ENCODE measurements around the gene LCT.
A peak's percentile ranks its signal among the peaks of the same experiment; 100 is the strongest.

Gene LCT

DNA sequence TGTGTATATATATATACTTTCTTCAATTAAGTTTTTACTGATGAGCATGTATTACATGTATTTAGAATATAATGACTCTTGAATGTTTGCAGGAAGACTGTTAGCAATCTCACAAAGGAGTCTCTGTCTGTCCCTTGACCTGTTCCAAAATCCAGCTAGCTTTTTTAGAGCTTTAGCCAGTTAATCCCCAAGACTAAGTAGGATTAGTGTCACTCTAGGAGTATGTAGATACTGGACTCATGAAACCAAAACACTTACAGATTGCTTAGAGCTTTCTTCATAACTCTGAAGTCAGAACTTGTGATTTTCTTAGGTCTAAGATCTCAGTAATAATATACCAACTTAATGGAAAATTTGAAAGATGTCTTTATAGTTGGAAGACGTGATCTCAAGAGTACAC lies 93.1 kb downstream of the LCT start:
- FAIRE-seq, result no peak

DNA sequence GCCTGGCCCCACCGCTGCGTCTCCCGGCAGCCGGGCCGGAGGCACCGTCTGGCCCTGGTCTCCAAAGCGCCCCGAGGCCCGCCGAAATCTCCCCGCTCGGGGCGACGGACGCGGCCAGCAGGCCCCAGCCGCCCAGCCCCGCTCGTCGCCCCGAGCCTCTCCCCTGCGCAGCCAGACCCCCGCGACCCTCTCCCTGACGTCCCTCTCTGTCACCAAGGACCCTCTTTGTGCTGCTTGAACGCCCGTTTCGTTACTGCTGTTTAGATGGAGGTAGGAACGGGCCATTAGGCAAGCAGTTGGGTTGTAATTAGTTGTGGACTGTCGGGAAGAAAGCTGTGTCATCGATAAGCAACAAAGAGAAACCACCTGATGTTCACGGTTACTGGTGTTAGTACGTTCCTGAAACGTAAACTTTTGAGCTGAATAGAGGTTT lies 94.6 kb downstream of the LCT start:
- DNase-seq (ENCODE audit: low spot score) (peak; percentile 44), FAIRE-seq (no peak)

More for the DNA sequence above, 93.1 kb downstream of the LCT start:
- DNase-seq (ENCODE audit: low spot score), result no peak

DNA sequence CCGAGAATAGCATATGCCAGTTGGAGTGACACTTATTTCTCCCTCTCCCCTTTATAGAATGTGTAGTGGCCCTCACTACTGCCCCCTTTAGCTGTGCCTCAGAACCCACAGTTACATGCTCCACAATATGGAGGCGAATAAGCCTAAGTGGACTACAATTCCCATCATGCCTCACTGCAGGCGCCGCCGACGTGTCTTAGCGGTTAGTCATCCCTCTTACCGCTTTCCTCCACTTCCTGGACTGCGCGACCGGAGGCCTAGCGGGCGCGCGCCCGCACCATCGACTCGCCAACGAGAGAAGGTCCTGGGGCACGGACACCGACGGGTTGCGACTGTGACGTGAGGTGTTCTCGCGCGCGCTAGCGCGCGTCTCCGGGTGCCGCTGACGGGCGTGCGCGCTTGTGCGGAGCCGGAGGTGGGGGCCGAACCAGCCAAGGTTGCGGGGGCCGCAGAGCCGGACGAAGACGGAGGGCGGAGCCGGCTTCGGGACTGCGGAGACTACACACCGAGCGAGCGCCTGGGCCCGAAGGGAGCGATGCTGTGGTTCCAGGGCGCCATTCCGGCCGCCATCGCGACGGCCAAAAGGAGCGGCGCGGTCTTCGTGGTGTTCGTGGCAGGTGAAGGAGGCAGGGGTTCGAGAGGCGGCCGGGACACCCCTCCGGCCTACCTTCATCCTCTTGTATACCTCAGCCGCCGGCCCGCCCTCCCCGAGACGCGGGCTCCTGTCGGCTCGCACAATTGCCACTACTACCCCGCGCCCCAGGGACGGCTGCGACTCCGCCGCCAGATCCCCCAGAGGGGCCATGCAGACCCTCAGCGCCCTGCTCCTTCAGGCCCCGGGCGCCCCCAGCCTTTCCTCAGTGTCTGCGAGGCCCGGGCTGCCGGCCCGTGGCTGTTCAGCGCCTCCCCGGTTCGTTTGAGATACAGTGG lies 95.3 kb downstream of the LCT start, which contains the start of gene UBXN4:
Gene UBXN4, plus strand, starts transcription at position 461 of the 930 bp plus-strand sequence. Its CDS starts 75 bp downstream, at position 536.
- FAIRE-seq (peak; percentile 44), DNase-seq (ENCODE audit: low spot score) (peak; percentile 97)

DNA sequence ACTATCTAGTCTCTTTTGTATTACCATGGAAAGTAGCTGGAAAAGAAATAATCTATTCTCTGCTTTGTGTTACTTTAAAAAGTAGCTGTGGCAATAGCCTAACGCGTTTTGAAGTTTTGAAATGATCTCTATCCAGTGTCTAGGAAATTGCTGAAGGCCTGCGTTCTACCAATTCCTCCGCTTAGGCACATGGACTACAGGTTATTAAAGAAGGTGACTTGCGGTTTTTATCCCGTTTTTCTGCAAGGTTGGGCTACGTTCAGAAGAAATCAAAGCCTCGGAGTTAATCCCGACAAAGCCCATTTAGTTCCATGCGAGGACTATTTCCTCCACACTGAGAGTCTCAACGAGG lies 96.0 kb downstream of the LCT start:
- no peak for DNase-seq (ENCODE audit: low spot score)
- FAIRE-seq, result no peak

DNA sequence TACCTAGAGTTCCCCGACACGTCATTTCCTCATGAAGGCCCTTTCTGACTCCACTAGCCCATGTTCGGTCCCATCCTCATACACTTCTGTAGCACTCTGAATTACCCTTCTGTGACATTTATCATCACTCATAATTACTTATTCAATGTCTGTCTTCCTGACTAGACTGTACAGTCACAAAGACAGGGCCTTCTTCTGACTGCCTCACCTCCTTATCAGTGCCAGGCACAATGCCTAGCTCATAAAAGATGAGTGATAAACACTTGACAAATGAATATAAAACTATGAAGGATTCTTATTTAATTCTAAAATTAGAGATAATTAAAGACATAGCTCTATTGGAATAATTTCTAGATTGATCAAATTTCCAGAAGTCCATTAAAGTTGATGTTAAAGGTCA lies 96.8 kb downstream of the LCT start:
- FAIRE-seq, result no peak

More for the DNA sequence above, 96.8 kb downstream of the LCT start:
- DNase-seq (ENCODE audit: low spot score), result no peak

All from urothelium cell line (cell line).